Camera-type eye (tissue), 1 donor: ENCODE results near the gene WASHC3. TPM values are rescaled to one million over a fixed set of nuclear protein-coding genes. Genes with fewer than 3 reads are reported as not detected.

Experiments used
- total RNA-seq: library from RNA; depleted of rRNA; stranded (reverse); fragments of >200 nt; gene quantifications from one replicate; pipeline ENCODE4 v1.2.3, GENCODE V29; 2014

WASHC3 gene
- total RNA-seq, result 45.9 TPM

DNA sequence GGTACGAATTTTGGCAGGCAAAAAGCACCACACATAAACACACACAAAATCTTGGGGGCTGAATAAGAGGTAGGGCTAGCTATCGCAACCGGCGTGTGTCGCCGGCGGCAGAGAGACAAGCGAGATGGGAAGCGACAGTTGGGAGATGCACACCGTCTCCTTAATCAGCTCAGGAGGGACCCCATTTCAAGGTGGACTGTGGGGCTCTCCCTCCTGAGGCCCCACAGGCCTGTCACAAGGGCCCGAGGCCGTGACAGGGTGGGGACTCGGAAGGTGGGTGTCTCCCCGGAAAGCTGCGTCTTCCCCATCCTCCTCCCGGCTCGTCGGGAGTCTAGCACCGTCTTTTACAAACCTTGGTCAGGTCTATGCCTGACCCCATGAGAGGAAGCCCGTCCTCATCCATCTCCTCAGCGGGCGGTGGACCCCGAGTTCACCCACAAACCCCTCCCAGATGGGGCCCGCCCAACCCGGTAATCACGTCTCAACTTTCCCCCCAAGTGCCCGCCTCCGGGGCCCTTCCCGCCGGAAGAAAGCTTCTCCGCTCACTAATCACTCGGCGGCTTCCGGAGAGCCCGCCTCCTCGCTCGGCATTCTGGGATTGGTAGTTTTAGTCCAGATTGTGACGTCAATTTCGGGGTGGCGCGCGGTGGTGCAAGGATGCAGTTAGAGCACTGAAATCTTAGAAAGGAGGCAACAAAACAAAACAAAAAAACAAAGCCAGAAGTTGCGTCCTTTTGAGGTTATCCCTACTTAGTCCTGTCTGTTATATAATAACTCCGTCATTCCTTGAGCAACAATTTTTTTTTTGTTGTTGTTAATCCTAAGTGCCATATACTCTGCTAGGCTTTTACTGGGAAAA is at the start of gene WASHC3:
Gene WASHC3, minus strand, starts transcription at position 432 of the 859 bp plus-strand sequence. Its CDS starts 29 bp downstream, at position 403.

Other genes with a start within 250 kb of the WASHC3 start
- 40.1 TPM for gene GNPTAB, start 231.0 kb downstream of the WASHC3 start, total RNA-seq
- gene DRAM1, start 184.4 kb downstream of the WASHC3 start, total RNA-seq, result 3.3 TPM
- 30.3 TPM for gene NUP37, start 58.1 kb upstream of the WASHC3 start, total RNA-seq
- 10.6 TPM for gene PARPBP, start 58.2 kb upstream of the WASHC3 start, total RNA-seq
- not detected for gene PMCH, start 135.8 kb upstream of the WASHC3 start, total RNA-seq